AG09319 (cell line): ENCODE measurements around the gene SLC44A1.

Experiments used
- DNase-seq: peaks from one replicate; pipeline ENCODE4 v3.0.0-alpha.2; 2010; ENCODE audit warnings: low read depth; ENCODE audit errors: extremely low read depth
- CTCF ChIP-seq: IDR thresholded peaks from 2 replicates; pipeline ENCODE4 v1.5.1; 2011; ENCODE audit warnings: low read depth, mild to moderate bottlenecking, inconsistent platforms, low read length, moderate library complexity

SLC44A1 gene

GRCh38 chr9:105342147-105342505, 97.7 kb downstream of the SLC44A1 start:
- no peak for DNase-seq
- no peak for TF ChIP-seq CTCF

GRCh38 chr9:105344283-105344682, 99.8 kb downstream of the SLC44A1 start:
- no peak for TF ChIP-seq CTCF

GRCh38 chr9:105345626-105346025, 101.2 kb downstream of the SLC44A1 start:
- TF ChIP-seq CTCF, result no peak
- DNase-seq, result no peak

More at GRCh38 chr9:105344283-105344682, 99.8 kb downstream of the SLC44A1 start:
- no peak for DNase-seq

- no peak for TF ChIP-seq CTCF
- DNase-seq, result no peak
These were observed 101.8 kb downstream of the SLC44A1 start for GRCh38 chr9:105346273-105346672.

- no peak for DNase-seq
- no peak for TF ChIP-seq CTCF
These were observed 110.0 kb downstream of the SLC44A1 start for GRCh38 chr9:105354448-105354847.

- no peak for TF ChIP-seq CTCF
- no peak for DNase-seq
These were observed 111.3 kb downstream of the SLC44A1 start for GRCh38 chr9:105355781-105356180.

- no peak for TF ChIP-seq CTCF
- no peak for DNase-seq
These were observed 113.5 kb downstream of the SLC44A1 start for GRCh38 chr9:105357937-105358336.
